Measurements from ENCODE around the gene NEURL1. TPM values are rescaled to one million over a fixed set of nuclear protein-coding genes. Genes with fewer than 3 reads are reported as not detected.
"Not testable (repeated sequence)": the region's sequence is repeated elsewhere in the genome, so short reads cannot be mapped to it uniquely, and the experiment has no call there.

Gene NEURL1
- total RNA-seq, 6 experiments from 2014 or later, result 0.06 to 0.46 (median 0.27) TPM

DNA sequence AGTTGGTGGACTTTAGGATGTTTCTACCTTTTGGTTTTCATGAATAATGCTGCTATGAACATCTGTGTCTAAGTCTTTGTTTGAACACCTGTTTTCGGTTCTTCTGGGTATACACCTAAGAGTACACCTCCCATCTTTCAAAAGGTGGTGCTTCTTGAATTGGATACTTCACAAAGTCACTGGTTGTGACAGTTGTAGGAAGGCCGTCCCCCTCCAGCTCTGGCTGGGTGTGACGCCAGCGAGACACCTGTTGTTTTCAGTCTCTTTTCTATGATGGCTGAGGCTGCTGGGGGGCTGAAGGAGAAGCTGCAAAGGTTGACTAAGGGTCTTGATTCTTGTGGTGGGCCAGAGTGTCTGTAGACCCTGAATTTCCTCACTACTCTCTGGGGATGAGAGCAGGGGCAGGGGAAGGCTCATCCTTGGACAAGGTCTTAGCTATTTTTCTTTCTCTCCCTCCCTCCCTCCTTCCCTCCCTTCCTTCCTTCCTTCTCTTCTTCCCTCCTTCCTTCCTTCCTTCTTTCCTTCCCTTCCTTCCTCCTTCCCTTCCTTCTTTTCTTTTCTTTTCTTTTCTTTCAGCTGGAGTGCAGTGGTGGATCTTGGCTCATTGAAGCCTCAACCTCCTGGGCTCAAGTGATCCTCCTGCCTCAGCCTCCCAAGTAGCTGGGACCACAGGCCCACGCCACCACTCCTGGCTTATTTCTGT lies 5.6 kb downstream of the NEURL1 start:
- Mint-ChIP-seq H3K4me1 (ENCODE audit: low read depth) (peaks cover 2% of the 10 kb centered on the region), H3K27ac (no peak overlapping the region), H3K4me3 (no peak overlapping the region), H3K36me3 (ENCODE audit: low read depth) (no peaks in the 10 kb centered on the region), H3K9me3 (no peaks in the 10 kb centered on the region), H3K27me3 (ENCODE audit: insufficient read depth) (peaks cover 68% of the 10 kb centered on the region)
- no peak for DNase-seq
- TF ChIP-seq, protein P1, sequence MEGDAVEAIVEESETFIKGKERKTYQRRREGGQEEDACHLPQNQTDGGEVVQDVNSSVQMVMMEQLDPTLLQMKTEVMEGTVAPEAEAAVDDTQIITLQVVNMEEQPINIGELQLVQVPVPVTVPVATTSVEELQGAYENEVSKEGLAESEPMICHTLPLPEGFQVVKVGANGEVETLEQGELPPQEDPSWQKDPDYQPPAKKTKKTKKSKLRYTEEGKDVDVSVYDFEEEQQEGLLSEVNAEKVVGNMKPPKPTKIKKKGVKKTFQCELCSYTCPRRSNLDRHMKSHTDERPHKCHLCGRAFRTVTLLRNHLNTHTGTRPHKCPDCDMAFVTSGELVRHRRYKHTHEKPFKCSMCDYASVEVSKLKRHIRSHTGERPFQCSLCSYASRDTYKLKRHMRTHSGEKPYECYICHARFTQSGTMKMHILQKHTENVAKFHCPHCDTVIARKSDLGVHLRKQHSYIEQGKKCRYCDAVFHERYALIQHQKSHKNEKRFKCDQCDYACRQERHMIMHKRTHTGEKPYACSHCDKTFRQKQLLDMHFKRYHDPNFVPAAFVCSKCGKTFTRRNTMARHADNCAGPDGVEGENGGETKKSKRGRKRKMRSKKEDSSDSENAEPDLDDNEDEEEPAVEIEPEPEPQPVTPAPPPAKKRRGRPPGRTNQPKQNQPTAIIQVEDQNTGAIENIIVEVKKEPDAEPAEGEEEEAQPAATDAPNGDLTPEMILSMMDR (IDR thresholded peaks at IDR 0.05), result no peak

DNA sequence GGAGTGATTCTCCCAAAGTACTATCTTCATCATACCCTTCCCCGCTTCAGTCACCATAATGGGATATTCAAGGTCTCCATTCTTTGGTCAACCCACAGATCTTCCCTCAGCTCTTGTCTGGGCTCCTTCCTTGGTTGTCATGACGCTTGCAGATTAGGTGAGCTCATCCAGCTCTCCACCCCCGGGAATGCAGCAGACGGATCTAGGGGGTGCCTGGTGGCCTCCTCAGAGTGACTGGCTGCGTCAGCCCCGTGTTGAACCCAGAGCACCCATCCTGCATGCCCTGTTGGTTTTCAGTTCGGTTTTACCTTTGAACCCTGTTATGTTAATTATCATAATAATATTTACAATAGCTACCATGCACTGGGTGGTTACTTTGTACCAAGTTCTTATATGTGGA lies 6.4 kb downstream of the NEURL1 start:
- H3K27ac Mint-ChIP-seq, result no peak overlapping the region
- no peak for DNase-seq
- no peak overlapping the region for H3K4me3 Mint-ChIP-seq
- H3K36me3 Mint-ChIP-seq (ENCODE audit: low read depth), result no peaks in the 10 kb centered on the region
- TF ChIP-seq, protein P1 (IDR thresholded peaks at IDR 0.05), result no peak
- peaks cover 7% of the 10 kb centered on the region for H3K4me1 Mint-ChIP-seq (ENCODE audit: low read depth)
- no peaks in the 10 kb centered on the region for H3K9me3 Mint-ChIP-seq
- H3K27me3 Mint-ChIP-seq (ENCODE audit: insufficient read depth), result peaks cover 64% of the 10 kb centered on the region

DNA sequence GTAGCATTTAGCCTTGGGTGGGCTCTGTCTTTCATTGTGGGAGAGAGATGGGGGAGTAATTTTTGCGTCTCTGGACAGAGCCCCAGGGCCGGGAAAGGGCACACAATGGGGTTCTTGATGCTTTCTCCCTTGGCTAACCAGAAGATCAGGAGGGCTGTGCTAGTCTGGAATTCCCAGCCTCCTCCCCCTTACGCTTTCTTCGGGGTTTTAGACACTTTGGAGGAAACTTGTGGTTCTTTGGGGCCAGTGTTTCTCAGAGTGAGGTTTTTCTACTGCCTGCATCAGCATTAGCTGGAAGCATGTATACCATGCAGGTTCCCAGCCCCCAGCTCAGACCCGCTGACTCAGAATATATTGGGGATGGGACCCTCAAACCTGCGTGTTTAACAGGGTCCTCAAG lies 7.0 kb downstream of the NEURL1 start:
- TF ChIP-seq, protein P1 (IDR thresholded peaks at IDR 0.05), result no peak
- Mint-ChIP-seq H3K27ac (no peak overlapping the region), H3K4me3 (no peak overlapping the region), H3K27me3 (ENCODE audit: insufficient read depth) (peaks cover 58% of the 10 kb centered on the region), H3K9me3 (no peaks in the 10 kb centered on the region), H3K4me1 (ENCODE audit: low read depth) (peaks cover 7% of the 10 kb centered on the region), H3K36me3 (ENCODE audit: low read depth) (no peaks in the 10 kb centered on the region)
- no peak for DNase-seq

DNA sequence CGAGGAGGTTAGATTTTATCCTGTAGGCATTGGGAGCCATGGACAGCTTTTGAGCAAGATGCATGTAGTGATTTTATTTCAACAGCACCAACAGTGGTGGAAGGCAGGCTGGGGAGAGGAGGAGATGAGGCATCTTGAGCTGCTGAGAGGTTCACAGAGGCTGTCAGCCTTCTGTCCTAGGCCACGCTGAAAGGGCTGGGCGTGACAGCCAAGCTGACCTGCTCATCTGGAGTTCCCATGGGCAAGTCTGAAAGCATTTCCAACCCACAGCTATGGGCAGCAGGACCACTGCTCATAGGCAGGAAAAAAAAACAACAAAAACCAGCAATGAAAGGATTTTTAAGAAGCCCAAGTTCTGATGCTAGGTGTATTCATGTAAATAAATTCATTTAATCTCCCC lies 7.7 kb downstream of the NEURL1 start:
- H3K4me3 Mint-ChIP-seq, result no peak overlapping the region
- H3K27me3 Mint-ChIP-seq (ENCODE audit: insufficient read depth), result peaks cover 51% of the 10 kb centered on the region
- H3K36me3 Mint-ChIP-seq (ENCODE audit: low read depth), result no peaks in the 10 kb centered on the region
- H3K27ac Mint-ChIP-seq, result no peak overlapping the region
- peaks cover 7% of the 10 kb centered on the region for H3K4me1 Mint-ChIP-seq (ENCODE audit: low read depth)
- no peaks in the 10 kb centered on the region for H3K9me3 Mint-ChIP-seq
- no peak for DNase-seq
- TF ChIP-seq, protein P1 (IDR thresholded peaks at IDR 0.05), result no peak

DNA sequence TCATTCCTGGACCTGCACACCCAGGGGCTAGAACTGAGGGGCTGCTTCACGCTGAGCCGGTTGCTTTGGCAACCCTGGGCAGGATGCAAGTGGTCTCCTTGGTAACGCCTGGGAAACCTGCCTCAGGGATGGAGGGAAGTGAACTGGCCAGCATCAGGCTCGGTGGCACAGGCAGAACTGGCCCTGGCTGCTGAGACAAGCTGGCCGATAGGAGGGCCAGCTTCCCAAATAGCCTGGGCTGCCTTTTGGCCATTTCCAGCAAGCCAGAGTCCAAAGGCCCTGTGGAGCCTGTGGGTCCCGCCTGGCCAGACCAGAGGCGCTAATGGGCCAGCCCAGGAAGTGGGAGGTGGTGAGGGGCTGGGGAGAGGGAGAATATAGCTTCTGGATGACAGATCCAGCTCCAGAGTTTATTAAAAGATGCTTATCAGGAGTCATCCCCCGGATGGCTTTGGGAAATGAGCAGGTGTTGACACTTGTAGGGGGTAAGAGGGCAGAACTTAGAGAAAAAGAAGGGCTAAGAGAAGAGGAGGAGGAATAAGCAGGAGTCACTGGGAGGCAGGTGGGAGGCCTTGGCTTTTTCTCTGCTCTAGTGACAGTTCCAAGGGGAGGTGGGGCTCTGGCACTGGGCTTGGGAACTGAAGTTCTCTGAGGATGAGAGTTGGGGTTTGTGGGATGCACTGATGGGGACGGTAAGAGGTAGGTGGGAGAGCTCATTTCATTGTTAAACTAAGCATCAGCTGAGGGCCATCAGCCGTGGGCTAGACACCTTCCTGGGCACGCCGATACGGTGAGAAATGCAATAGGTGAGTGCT lies 9.6 kb downstream of the NEURL1 start:
- TF ChIP-seq, protein P1 (IDR thresholded peaks at IDR 0.05), result no peak
- peaks cover 58% of the 10 kb centered on the region for H3K27me3 Mint-ChIP-seq (ENCODE audit: insufficient read depth)
- no peaks in the 10 kb centered on the region for H3K9me3 Mint-ChIP-seq
- DNase-seq, result no peak
- no peaks in the 10 kb centered on the region for H3K36me3 Mint-ChIP-seq (ENCODE audit: low read depth)
- peaks cover 7% of the 10 kb centered on the region for H3K4me1 Mint-ChIP-seq (ENCODE audit: low read depth)
- no peak overlapping the region for H3K27ac Mint-ChIP-seq
- no peak overlapping the region for H3K4me3 Mint-ChIP-seq

DNA sequence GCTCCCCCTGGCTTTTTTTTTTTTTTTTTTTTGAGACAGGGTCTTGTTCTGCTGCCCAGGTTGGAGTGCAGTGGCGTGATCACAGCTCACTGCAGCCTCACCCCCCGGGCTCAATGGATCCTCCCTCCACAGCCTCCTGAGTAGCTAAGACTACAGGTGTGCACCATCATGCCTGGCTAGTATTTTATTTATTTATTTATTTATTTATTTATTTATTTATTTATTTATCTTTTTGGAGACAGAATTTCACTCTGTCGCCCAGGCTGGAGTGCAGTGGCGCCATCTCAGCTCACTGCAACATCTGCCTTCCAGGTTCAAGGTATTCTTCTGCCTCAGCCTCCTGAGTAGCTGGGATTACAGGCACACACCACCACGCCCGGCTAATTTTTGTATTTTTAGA lies 10.3 kb downstream of the NEURL1 start:
- DNase-seq; H3K36me3 Mint-ChIP-seq (ENCODE audit: low read depth); H3K4me3 Mint-ChIP-seq; H3K27ac Mint-ChIP-seq; H3K4me1 Mint-ChIP-seq (ENCODE audit: low read depth); H3K9me3 Mint-ChIP-seq: not testable (repeated sequence)
- peaks cover 54% of the 10 kb centered on the region for H3K27me3 Mint-ChIP-seq (ENCODE audit: insufficient read depth)
